ENCODE measurements around the gene ISCA2. TPM values are rescaled to one million over a fixed set of nuclear protein-coding genes. Genes with fewer than 3 reads are reported as not detected.

ISCA2 gene
- total and polyA plus RNA-seq, 11 donors, result 10.8 to 45.8 (median 35.5) TPM

DNA sequence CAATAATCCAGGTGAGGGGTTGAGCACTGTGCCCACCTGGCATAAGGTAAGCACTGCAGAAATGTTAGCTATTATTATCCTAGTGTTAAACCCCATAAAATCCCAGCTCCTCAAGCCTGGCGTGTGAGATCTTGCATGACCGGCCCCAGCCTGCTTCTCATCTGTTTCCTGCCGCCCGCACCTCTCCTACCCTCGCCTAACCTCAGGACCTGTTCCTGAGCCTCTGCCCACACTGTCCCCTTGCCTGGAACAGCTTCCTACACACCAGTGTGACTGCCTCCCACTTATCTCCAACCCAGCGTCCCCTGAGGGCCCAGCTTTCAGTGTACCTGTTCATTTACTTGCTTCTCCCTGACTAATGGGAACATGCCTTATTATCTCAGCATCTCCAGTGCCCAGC, 24.7 kb downstream of the ISCA2 start:
- H3K9me3 ChIP-seq, result no peaks in the 10 kb centered on the region
- peak in 2 of 5 donors; percentile 10 to 22 for DNase-seq
- H3K4me3 ChIP-seq, result no peak overlapping the region
- H3K27ac ChIP-seq, result no peak overlapping the region
- intact Hi-C loops (cut with DNase I), result no loop called here
- peaks cover 0 to 36% (median 0%) of the 10 kb centered on the region in 9 donors for H3K36me3 ChIP-seq
- no peak for TF ChIP-seq POLR2A (IDR thresholded peaks at IDR 0.05)
- TF ChIP-seq, protein P1, sequence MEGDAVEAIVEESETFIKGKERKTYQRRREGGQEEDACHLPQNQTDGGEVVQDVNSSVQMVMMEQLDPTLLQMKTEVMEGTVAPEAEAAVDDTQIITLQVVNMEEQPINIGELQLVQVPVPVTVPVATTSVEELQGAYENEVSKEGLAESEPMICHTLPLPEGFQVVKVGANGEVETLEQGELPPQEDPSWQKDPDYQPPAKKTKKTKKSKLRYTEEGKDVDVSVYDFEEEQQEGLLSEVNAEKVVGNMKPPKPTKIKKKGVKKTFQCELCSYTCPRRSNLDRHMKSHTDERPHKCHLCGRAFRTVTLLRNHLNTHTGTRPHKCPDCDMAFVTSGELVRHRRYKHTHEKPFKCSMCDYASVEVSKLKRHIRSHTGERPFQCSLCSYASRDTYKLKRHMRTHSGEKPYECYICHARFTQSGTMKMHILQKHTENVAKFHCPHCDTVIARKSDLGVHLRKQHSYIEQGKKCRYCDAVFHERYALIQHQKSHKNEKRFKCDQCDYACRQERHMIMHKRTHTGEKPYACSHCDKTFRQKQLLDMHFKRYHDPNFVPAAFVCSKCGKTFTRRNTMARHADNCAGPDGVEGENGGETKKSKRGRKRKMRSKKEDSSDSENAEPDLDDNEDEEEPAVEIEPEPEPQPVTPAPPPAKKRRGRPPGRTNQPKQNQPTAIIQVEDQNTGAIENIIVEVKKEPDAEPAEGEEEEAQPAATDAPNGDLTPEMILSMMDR (IDR thresholded peaks at IDR 0.05), result no peak
- no peak for ATAC-seq
- WGBS, 4 donors, result 87 to 94% (median 92%) methylated on average over 6 of the region's 6 CpGs
- H3K27me3 ChIP-seq, result no peaks in the 10 kb centered on the region
- H3K4me1 ChIP-seq, result peaks cover 0 to 19% (median 0%) of the 10 kb centered on the region in 12 donors

DNA sequence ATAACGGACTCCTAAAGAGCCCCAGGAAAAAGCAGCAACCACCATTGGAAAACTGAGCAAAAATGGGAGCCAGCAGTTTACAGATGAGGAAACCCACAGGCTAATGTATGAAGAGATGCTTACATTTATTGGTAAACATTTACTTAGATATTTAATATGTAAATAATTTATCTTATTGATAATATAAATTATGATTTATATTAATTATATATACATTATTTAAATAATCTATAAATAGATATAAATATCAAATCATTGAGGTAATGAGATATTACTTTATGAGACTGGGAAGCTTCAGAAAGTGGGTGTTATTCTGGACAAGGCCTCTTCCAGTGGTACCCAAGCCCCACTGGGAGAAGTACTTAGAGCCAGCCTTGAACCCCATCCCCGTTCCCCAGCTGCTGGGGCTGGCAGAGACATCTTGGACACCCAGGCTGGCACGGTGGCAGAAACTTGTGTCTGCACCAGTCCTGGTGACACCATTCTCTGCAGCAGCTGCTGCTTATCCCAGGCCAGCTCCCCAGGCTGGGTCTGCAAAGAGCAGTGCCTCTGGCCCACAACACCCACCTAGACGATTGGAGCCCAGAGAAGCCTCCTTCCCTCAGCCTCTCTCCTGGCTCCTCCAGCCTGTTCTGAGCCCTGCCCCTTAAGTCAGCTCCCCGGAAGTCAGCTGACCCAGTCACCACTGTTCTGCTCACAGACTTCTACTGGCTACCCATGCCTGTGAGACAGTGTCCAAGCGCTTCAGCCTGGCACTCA, 25.9 kb downstream of the ISCA2 start:
- Histone ChIP-seq H3K27ac (no peak overlapping the region), H3K9me3 (no peaks in the 10 kb centered on the region), H3K36me3 (peaks cover 0 to 36% (median 0%) of the 10 kb centered on the region in 9 donors), H3K27me3 (no peaks in the 10 kb centered on the region), H3K4me3 (no peak overlapping the region), H3K4me1 (peaks cover 0 to 11% (median 0%) of the 10 kb centered on the region in 12 donors)
- no peak for TF ChIP-seq POLR2A (IDR thresholded peaks at IDR 0.05)
- TF ChIP-seq, protein P1 (IDR thresholded peaks at IDR 0.05), result no peak
- WGBS, 4 donors, result 81 to 91% (median 86%) methylated on average over 6 of the region's 6 CpGs
- ATAC-seq (peak in 1 of 4 donors; percentile 4), DNase-seq (peak in 2 of 5 donors; percentile 18 to 49)
- intact Hi-C loops (cut with DNase I), result no loop called here

DNA sequence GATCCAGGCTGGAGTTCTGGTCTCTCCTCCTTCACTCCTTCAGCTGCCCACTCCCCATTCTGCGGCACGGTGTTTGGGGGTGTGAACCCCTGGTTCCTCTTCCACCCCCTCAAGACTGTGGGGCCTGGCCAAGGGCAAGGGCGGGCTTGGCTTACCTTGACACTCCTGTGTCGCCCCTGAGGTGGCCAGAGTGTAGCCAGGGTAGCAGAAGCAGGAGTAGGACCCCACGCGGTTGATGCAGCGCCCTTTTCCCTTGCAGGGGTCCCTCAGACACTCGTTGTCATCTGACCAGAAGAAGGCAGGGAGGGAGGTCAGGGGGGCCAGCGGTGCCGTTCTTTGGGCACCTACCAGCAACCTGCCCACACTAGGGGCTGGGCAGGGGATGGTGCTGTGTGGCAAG, 28.2 kb downstream of the ISCA2 start:
- DNase-seq (peak in 2 of 5 donors; percentile 11 to 61), ATAC-seq (no peak)
- Histone ChIP-seq H3K36me3 (peaks cover 0 to 45% (median 0%) of the 10 kb centered on the region in 9 donors), H3K27ac (no peak overlapping the region), H3K4me1 (peaks cover 0 to 6% (median 0%) of the 10 kb centered on the region in 12 donors), H3K9me3 (no peaks in the 10 kb centered on the region), H3K27me3 (no peaks in the 10 kb centered on the region), H3K4me3 (no peak overlapping the region)
- TF ChIP-seq, protein P1 (IDR thresholded peaks at IDR 0.05), result no peak
- TF ChIP-seq POLR2A (IDR thresholded peaks at IDR 0.05), result no peak
- WGBS, 4 donors, result 87 to 92% (median 90%) methylated on average over 6 to 10 of the region's 10 CpGs
- intact Hi-C loops (cut with DNase I), result no loop called here

DNA sequence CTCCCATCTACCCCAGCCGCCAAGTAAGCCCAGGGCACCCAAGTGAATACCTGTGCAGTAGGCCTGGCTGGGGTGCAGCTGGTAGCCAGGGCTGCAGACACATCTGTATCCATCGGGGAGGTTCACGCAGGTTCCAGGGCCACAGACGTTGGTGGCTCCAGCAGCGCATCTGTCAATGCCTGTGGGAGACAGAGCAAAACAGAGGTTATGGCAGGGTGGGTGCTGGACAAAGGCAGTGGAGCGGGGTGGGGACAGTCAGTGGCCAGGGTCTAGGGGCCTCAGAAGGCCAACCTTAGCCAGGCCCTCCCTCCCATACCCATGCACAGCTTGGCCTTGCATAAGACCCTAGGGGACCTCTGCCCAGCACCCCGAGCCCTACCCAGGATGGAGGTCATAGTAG, 29.2 kb downstream of the ISCA2 start:
- 92 to 98% (median 94%) methylated on average over 6 to 7 of the region's 7 CpGs for WGBS, 4 donors
- Histone ChIP-seq H3K4me1 (peaks cover 0 to 6% (median 0%) of the 10 kb centered on the region in 12 donors), H3K4me3 (no peak overlapping the region), H3K9me3 (no peaks in the 10 kb centered on the region), H3K27me3 (no peaks in the 10 kb centered on the region), H3K36me3 (peaks cover 0 to 42% (median 0%) of the 10 kb centered on the region in 9 donors), H3K27ac (no peak overlapping the region)
- peak in 2 of 5 donors; percentile 4 to 45 for DNase-seq
- no peak for TF ChIP-seq POLR2A (IDR thresholded peaks at IDR 0.05)
- TF ChIP-seq, protein P1 (IDR thresholded peaks at IDR 0.05), result no peak
- intact Hi-C loops (cut with DNase I), result no loop called here
- no peak for ATAC-seq

Data from heart left ventricle (tissue), 16 donors.